Prostate gland (tissue), 2 donors: ENCODE results near the gene VSIG10L. TPM values are rescaled to one million over a fixed set of nuclear protein-coding genes. Genes with fewer than 3 reads are reported as not detected.

Experiments
- DNase-seq: peaks from one replicate; pipeline ENCODE4 v3.0.0-alpha.2; 2019; ENCODE audit warnings: low spot score
- H3K27ac ChIP-seq, 2 donors: fragments of 200-600 bp; sonication (generic); 2 replicates each; pipeline ENCODE4 v1.5.1; 2017 to 2019
- H3K27me3 ChIP-seq: fragments of 200-600 bp; sonication (generic); replicated peaks from 2 replicates; pipeline ENCODE4 v1.5.1; 2019; ENCODE audit not compliant: insufficient read depth
- H3K36me3 ChIP-seq, 2 donors: fragments of 200-600 bp; sonication (generic); 1 replicate in 1 of 2; 2 replicates in 1 of 2; pipeline versions ENCODE4 v1.5.1 to v1.8.1; 2017 to 2019
- H3K4me1 ChIP-seq: fragments of 200-600 bp; sonication (generic); replicated peaks from 2 replicates; pipeline ENCODE4 v1.5.1; 2019
- H3K4me3 ChIP-seq, 2 donors: fragments of 200-600 bp; sonication (generic); 2 replicates each; pipeline ENCODE4 v1.5.1; 2017 to 2019
- H3K9me3 ChIP-seq: fragments of 200-600 bp; sonication (generic); 2 replicates; pipeline ENCODE4 v1.5.1; 2017
- CTCF ChIP-seq, 4 experiments: fragments of 200-600 bp in 2 of 4; fragments of 450-650 bp in 2 of 4; sonication (generic) in 2 of 4; IDR thresholded peaks; 1 replicate in 3 of 4; 2 replicates in 1 of 4; pipeline ENCODE4 v1.5.1; 2016 to 2019; ENCODE audit warnings: antibody characterized with exemption in 4 of 4, mild to moderate bottlenecking in 2 of 4, moderate library complexity in 2 of 4
- POLR2A ChIP-seq: fragments of 450-650 bp; IDR thresholded peaks from one replicate; pipeline ENCODE4 v1.6.1; 2016; ENCODE audit warnings: antibody characterized with exemption, mild to moderate bottlenecking
- POLR2AphosphoS5 ChIP-seq: sonication (generic); formaldehyde crosslinking; IDR thresholded peaks from one replicate; pipeline ENCODE4 v1.6.1; 2017; ENCODE audit warnings: antibody characterized with exemption
- WGBS: methylation state at CpG from one replicate; pipeline ENCODE4 v1.1.5; 2018; 5-methylcytosine and 5-hydroxymethylcytosine counted together
- intact Hi-C: fragments of 100-400 bp; cut with DNase I; formaldehyde crosslinking; loops from one replicate; pipeline ENCODE4 v1.14.2; 2022
- total RNA-seq, 2 donors: library from RNA; depleted of rRNA; stranded (reverse); fragments of >200 nt; gene quantifications; one replicate each; pipeline ENCODE4 v1.1.0, GENCODE V29; 2016

The VSIG10L gene
- total RNA-seq, 2 donors from 2014 or later = 2.3 to 9.9 TPM

GRCh38 chr19:51338563-51339312, 3.2 kb downstream of the VSIG10L start:
- WGBS = 5% methylated on average over 42 of the region's 43 CpGs
- intact Hi-C loops = loop anchor here (5.0 kb wide), 3 partner anchors 54 to 319 kb away; partner anchors contain the start of genes C19orf84 and ZNF175

GRCh38 chr19:51337861-51338562, 3.9 kb downstream of the VSIG10L start:
- TF ChIP-seq CTCF (IDR thresholded peaks at IDR 0.05) (no peak), POLR2AphosphoS5 (no peak), POLR2A (no peak)
- WGBS = 83% methylated on average over 19 of the region's 19 CpGs
- no peak for DNase-seq

More at GRCh38 chr19:51338563-51339312, 3.2 kb downstream of the VSIG10L start:
- H3K4me1 ChIP-seq = no peaks in the 10 kb centered on the region
- peak overlapping the region; percentile 53 to 58 for H3K27ac ChIP-seq
- H3K4me3 ChIP-seq = peak overlapping the region; percentile 43 to 52
- DNase-seq = peak; percentile 75
- H3K27me3 ChIP-seq = no peaks in the 10 kb centered on the region
- H3K36me3 ChIP-seq = no peaks in the 10 kb centered on the region
- no peaks in the 10 kb centered on the region for H3K9me3 ChIP-seq
- TF ChIP-seq POLR2A (peak; percentile 25), CTCF (IDR thresholded peaks at IDR 0.05) (peak; percentile 85 to 91 (median 86)), POLR2AphosphoS5 (peak; percentile 36)

GRCh38 chr19:51337141-51337860, 4.6 kb downstream of the VSIG10L start:
- no peak overlapping the region for H3K4me3 ChIP-seq
- no peaks in the 10 kb centered on the region for H3K36me3 ChIP-seq
- intact Hi-C loops = loop anchor here (5.0 kb wide), 3 partner anchors 55 to 320 kb away; partner anchors contain the start of genes C19orf84 and ZNF175
- H3K9me3 ChIP-seq = no peaks in the 10 kb centered on the region
- H3K4me1 ChIP-seq = no peaks in the 10 kb centered on the region
- DNase-seq = no peak
- no peaks in the 10 kb centered on the region for H3K27me3 ChIP-seq
- WGBS = 95% methylated on average over 6 of the region's 13 CpGs
- TF ChIP-seq CTCF (IDR thresholded peaks at IDR 0.05) = no peak
- no peak for TF ChIP-seq POLR2A
- no peak for TF ChIP-seq POLR2AphosphoS5
- H3K27ac ChIP-seq = no peak overlapping the region

More at GRCh38 chr19:51337861-51338562, 3.9 kb downstream of the VSIG10L start:
- Histone ChIP-seq H3K36me3 (no peaks in the 10 kb centered on the region), H3K27me3 (no peaks in the 10 kb centered on the region), H3K4me3 (no peak overlapping the region), H3K27ac (no peak overlapping the region), H3K9me3 (no peaks in the 10 kb centered on the region), H3K4me1 (no peaks in the 10 kb centered on the region)
- intact Hi-C loops = loop anchor here (5.0 kb wide), 3 partner anchors 54 to 319 kb away; partner anchors contain the start of genes C19orf84 and ZNF175

- Histone ChIP-seq H3K9me3 (no peaks in the 10 kb centered on the region), H3K36me3 (no peaks in the 10 kb centered on the region), H3K27ac (no peak overlapping the region), H3K4me3 (no peak overlapping the region), H3K4me1 (no peaks in the 10 kb centered on the region), H3K27me3 (peaks cover 4% of the 10 kb centered on the region)
- DNase-seq = no peak
- WGBS = 91% methylated on average over 13 of the region's 13 CpGs
- intact Hi-C loops = no loop called here
- TF ChIP-seq POLR2A (no peak), POLR2AphosphoS5 (no peak), CTCF (IDR thresholded peaks at IDR 0.05) (no peak)
These were observed 8.0 kb downstream of the VSIG10L start for GRCh38 chr19:51333836-51334460.
